HepG2 (cell line): ENCODE results near the gene ANO2.

Experiments used
- ESRRA ChIP-seq: sonication (generic); formaldehyde crosslinking; IDR thresholded peaks from 2 replicates; pipeline ENCODE4 v1.5.1; 2020; ENCODE audit warnings: mild to moderate bottlenecking, low read depth, missing genetic modification reagents
- FOXK2 ChIP-seq: fragments of 450-650 bp; IDR thresholded peaks from 2 replicates; pipeline ENCODE4 v1.6.1; 2016
- NR1H2 ChIP-seq: sonication (generic); formaldehyde crosslinking; IDR thresholded peaks from 2 replicates; pipeline ENCODE4 v1.8.1; 2022; ENCODE audit warnings: low read depth, missing genetic modification reagents, borderline replicate concordance
- POLR2A ChIP-seq, 2 experiments: IDR thresholded peaks; 2 replicates each; pipeline ENCODE4 v1.6.1; 2011; ENCODE audit warnings: low read depth in 2 of 2, low read length in 2 of 2, mild to moderate bottlenecking in 1 of 2, moderate library complexity in 1 of 2; ENCODE audit not compliant: insufficient read depth in 1 of 2
- YY1 ChIP-seq: IDR thresholded peaks from 2 replicates; pipeline ENCODE4 v1.6.1; 2011; ENCODE audit warnings: low read length, low read depth, moderate library complexity, mild to moderate bottlenecking; ENCODE audit not compliant: insufficient read depth, insufficient replicate concordance
- ZFP1 ChIP-seq: IDR thresholded peaks from 2 replicates; pipeline ENCODE4 v1.6.1; 2016
- ZNF232 ChIP-seq: sonication (generic); formaldehyde crosslinking; IDR thresholded peaks from 2 replicates; pipeline ENCODE4 v1.4.0; 2020; ENCODE audit warnings: missing genetic modification reagents, borderline replicate concordance
- TF ChIP-seq, protein P1 (sequence below): sonication (generic); formaldehyde crosslinking; IDR thresholded peaks from 2 replicates; pipeline ENCODE4 v1.5.0; 2020; ENCODE audit warnings: mild to moderate bottlenecking, missing genetic modification reagents, moderate library complexity
- TF ChIP-seq, protein P2 (sequence below): sonication (generic); formaldehyde crosslinking; IDR thresholded peaks from 2 replicates; pipeline ENCODE4 v1.8.1; 2023; ENCODE audit warnings: mild to moderate bottlenecking, inconsistent platforms, moderate library complexity, missing genetic modification reagents, borderline replicate concordance

DNA sequence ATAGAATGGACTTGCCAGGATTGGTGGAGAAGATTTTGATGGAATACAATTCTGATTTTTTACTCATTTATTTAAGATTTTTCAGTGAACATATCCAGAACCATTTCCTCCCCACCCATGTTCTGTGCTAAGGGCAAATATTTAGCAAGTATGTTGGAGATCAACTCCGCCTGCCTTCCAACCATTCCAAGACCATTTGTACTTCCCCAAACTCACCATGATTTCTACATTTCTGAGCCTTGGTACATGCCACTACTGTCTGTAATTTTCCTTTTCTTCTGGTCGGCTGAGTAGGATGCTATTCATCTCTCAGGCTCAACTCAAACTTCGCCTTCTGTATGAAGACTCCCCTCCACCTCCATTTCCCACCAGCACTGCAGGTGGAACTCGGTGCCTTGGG, 362.5 kb downstream of the ANO2 start:
- TF ChIP-seq POLR2A (IDR thresholded peaks at IDR 0.05; ENCODE audit: insufficient read depth in 1 of 2, low read depth in 2 of 2, low read length in 2 of 2) (no peak), FOXK2 (no peak), ZFP1 (CRISPR knock-in tag) (no peak), ZNF232 (no peak), NR1H2 (CRISPR knock-in tag) (no peak), ESRRA (CRISPR knock-in tag) (no peak), YY1 (no peak)
- TF ChIP-seq, protein P1, sequence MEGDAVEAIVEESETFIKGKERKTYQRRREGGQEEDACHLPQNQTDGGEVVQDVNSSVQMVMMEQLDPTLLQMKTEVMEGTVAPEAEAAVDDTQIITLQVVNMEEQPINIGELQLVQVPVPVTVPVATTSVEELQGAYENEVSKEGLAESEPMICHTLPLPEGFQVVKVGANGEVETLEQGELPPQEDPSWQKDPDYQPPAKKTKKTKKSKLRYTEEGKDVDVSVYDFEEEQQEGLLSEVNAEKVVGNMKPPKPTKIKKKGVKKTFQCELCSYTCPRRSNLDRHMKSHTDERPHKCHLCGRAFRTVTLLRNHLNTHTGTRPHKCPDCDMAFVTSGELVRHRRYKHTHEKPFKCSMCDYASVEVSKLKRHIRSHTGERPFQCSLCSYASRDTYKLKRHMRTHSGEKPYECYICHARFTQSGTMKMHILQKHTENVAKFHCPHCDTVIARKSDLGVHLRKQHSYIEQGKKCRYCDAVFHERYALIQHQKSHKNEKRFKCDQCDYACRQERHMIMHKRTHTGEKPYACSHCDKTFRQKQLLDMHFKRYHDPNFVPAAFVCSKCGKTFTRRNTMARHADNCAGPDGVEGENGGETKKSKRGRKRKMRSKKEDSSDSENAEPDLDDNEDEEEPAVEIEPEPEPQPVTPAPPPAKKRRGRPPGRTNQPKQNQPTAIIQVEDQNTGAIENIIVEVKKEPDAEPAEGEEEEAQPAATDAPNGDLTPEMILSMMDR (CRISPR knock-in tag) = no peak
- TF ChIP-seq, protein P2, sequence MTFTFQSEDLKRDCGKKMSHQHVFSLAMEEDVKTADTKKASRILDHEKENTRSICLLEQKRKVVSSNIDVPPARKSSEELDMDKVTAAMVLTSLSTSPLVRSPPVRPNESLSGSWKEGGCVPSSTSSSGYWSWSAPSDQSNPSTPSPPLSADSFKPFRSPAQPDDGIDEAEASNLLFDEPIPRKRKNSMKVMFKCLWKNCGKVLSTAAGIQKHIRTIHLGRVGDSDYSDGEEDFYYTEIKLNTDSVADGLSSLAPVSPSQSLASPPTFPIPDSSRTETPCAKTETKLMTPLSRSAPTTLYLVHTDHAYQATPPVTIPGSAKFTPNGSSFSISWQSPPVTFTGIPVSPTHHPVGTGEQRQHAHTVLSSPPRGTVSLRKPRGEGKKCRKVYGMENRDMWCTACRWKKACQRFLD = no peak
